Esophagus squamous epithelium (tissue), 4 donors: Measurements from ENCODE around the gene AGMO.

Experiments used
- POLR2A ChIP-seq, 4 donors: fragments of 450-650 bp; IDR thresholded peaks; one replicate each; pipeline ENCODE4 v1.6.1; 2017; ENCODE audit warnings: antibody characterized with exemption in 4 of 4, mild to moderate bottlenecking in 4 of 4, moderate library complexity in 3 of 4
- TF ChIP-seq, protein P1 (sequence below), 6 experiments: fragments of 450-650 bp in 4 of 6; fragments of 200-600 bp in 2 of 6; sonication (generic) in 2 of 6; IDR thresholded peaks; one replicate each; pipeline ENCODE4 v1.5.1; 2016 to 2019; ENCODE audit warnings: antibody characterized with exemption in 6 of 6, mild to moderate bottlenecking in 4 of 6, moderate library complexity in 4 of 6

DNA sequence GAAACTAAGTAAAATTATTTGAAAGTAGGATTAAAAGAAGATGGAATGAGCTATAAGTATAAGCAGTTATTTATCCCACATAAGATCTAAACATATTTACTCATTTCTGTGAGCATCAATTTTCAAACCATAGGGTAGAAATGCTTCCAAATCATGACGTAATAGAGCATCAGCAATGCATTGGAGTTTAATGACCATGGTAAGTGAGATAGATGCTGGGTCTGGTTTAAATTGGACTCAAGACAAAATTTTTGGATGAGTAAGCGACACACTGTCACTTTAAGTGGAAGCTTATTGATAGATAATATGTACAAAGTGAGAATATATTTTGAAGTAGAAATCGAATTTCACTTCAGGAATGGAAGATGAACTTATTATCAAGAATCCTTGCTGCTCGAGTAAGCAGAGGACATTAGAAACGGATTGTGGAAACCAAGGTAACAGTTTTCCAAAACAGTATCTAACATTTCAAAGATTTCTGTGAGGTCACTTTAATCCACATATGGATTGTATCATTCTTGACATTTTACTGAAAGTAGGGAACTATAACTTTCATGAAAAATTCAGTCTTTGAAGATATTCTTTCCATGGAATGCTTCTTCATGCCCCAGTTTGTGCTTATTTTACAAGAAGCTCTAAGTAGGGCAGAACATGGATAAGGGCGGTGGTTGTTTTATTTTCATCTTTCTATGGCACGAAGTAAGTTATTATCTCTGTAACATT lies 85.8 kb downstream of the AGMO start:
- TF ChIP-seq, protein P1, sequence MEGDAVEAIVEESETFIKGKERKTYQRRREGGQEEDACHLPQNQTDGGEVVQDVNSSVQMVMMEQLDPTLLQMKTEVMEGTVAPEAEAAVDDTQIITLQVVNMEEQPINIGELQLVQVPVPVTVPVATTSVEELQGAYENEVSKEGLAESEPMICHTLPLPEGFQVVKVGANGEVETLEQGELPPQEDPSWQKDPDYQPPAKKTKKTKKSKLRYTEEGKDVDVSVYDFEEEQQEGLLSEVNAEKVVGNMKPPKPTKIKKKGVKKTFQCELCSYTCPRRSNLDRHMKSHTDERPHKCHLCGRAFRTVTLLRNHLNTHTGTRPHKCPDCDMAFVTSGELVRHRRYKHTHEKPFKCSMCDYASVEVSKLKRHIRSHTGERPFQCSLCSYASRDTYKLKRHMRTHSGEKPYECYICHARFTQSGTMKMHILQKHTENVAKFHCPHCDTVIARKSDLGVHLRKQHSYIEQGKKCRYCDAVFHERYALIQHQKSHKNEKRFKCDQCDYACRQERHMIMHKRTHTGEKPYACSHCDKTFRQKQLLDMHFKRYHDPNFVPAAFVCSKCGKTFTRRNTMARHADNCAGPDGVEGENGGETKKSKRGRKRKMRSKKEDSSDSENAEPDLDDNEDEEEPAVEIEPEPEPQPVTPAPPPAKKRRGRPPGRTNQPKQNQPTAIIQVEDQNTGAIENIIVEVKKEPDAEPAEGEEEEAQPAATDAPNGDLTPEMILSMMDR (IDR thresholded peaks at IDR 0.05): no peak
- no peak for TF ChIP-seq POLR2A (IDR thresholded peaks at IDR 0.05)
